ENCODE measurements around the gene CDKN1B. TPM values are rescaled to one million over a fixed set of nuclear protein-coding genes. Genes with fewer than 3 reads are reported as not detected.
A peak's percentile ranks its signal among the peaks of the same experiment; 100 is the strongest.

The CDKN1B gene
- total and polyA plus RNA-seq, 2 experiments from 2014 or later: 9.3 to 27.9 TPM

GRCh38 chr12:12720672-12721161, 3.5 kb downstream of the CDKN1B start:
- Histone ChIP-seq H3K9me2 (ENCODE audit: insufficient read depth) (no peaks in the 10 kb centered on the region), H4K20me1 (replicated peaks; ENCODE audit: insufficient read depth) (peaks cover 26% of the 10 kb centered on the region), H3F3A (replicated peaks; ENCODE audit: low read depth) (peaks cover 10% of the 10 kb centered on the region), H3K4me1 (ENCODE audit: insufficient read depth) (peaks cover 40% of the 10 kb centered on the region), H3K27me3 (ENCODE audit: insufficient read depth) (peaks cover 55% of the 10 kb centered on the region), H3K27ac (ENCODE audit: low read depth) (no peak overlapping the region), H3K36me3 (ENCODE audit: insufficient read depth) (peaks cover 14% of the 10 kb centered on the region; the same call in 1 of the 2 replicates), H3K79me2 (replicated peaks; ENCODE audit: insufficient read depth) (peaks cover 34% of the 10 kb centered on the region), H2AFZ (no peak overlapping the region), H3K4me2 (no peak overlapping the region), H3K4me3 (no peak overlapping the region)
- peaks cover 46% of the 10 kb centered on the region for H3K36me3 Mint-ChIP-seq (ENCODE audit: low read depth)
- H3K4me1 Mint-ChIP-seq: peaks cover 45% of the 10 kb centered on the region
- DNase-seq (ENCODE audit: low spot score): no peak
- TF ChIP-seq JUNB (IDR thresholded peaks at IDR 0.05; ENCODE audit: unreplicated experiment) (no peak), POLR2AphosphoS5 (IDR thresholded peaks at IDR 0.05; ENCODE audit: low read depth) (no peak), CTCF (conservative IDR thresholded peaks at IDR 0.05; ENCODE audit: low read depth in 2 of 2) (no peak), ETS1 (IDR thresholded peaks at IDR 0.05) (no peak), ZNF331 (CRISPR knock-in tag; IDR thresholded peaks at IDR 0.05; ENCODE audit: low read depth) (no peak), STAT1 (IDR thresholded peaks at IDR 0.05; ENCODE audit: unreplicated experiment) (no peak), REST (IDR thresholded peaks at IDR 0.05; ENCODE audit: unreplicated experiment) (no peak), EZH2phosphoT487 (IDR thresholded peaks at IDR 0.05; ENCODE audit: unreplicated experiment) (no peak), CREB1 (CRISPR knock-in tag; IDR thresholded peaks at IDR 0.05; ENCODE audit: low read depth) (no peak), NANOG (IDR thresholded peaks at IDR 0.05; ENCODE audit: borderline replicate concordance) (no peak), ZNF462 (CRISPR knock-in tag; IDR thresholded peaks at IDR 0.05) (no peak), ZNF114 (CRISPR knock-in tag; IDR thresholded peaks at IDR 0.05) (no peak), EZH2 (IDR thresholded peaks at IDR 0.05; ENCODE audit: low read depth, unreplicated experiment) (no peak)
- peaks cover 17% of the 10 kb centered on the region for H3K27me3 Mint-ChIP-seq (ENCODE audit: insufficient read depth, low read depth, poor library complexity)
- ATAC-seq: no peak
- peak overlapping the region; percentile 11; the same call in 1 of the 3 replicates for H3K4me3 Mint-ChIP-seq
- H3K27ac Mint-ChIP-seq: no peak overlapping the region
- H3K9me3 Mint-ChIP-seq: no peaks in the 10 kb centered on the region

All from GM23338 (cell line).